T-helper 22 cell (primary cell): ENCODE results near the gene TSTD1.
"Not testable (repeated sequence)": the region's sequence is repeated elsewhere in the genome, so short reads cannot be mapped to it uniquely, and the experiment has no call there.

Experiments
- DNase-seq: peaks from one replicate; pipeline ENCODE4 v3.0.0-alpha.2; 2020; ENCODE audit warnings: low read depth

Gene TSTD1

DNA sequence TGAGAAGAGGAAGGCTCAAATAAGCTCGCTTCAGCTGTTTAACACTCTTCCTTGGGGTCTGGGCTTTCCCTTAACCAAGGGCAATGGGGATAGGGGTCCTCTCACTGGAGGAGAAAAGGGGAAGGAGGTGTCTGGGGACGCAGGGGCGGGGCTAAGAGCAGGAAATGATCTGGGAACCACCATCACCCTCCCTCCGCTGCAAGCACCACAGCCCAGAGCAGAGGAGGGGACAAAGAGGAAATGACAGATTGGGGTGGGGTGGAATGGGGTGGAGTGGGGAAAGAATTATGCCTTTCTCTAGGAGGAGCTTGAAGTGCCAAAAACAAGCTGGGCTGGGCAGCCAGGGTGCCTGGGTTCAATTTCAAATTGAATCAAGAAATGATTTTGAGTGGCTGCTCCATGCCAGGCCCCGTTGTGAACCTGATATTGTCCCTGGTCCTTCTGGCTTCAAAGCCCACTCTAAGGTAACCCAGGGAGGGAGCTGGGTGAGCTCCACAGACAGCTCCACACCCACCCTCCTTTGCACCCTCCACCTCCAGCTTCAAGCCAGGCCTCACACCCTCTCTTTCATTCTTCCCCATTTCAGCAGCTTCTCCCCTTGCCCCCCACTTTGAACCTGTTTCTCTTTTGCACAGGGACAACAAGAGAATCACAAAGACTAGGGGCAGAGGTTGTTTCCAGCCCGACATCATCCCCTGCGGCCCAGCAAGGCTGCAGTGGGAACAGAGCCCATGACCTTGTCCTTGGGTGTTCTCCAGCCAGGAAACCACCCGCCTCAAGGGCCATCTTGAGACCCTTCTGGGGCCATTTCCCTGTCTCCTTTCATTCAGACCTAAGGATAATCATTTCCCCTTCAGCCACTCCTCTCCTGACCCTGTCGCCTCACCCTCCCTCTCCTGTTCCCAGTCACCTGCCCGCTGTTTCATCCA lies 29.8 kb upstream of the TSTD1 start:
- peak; percentile 82 for DNase-seq

DNA sequence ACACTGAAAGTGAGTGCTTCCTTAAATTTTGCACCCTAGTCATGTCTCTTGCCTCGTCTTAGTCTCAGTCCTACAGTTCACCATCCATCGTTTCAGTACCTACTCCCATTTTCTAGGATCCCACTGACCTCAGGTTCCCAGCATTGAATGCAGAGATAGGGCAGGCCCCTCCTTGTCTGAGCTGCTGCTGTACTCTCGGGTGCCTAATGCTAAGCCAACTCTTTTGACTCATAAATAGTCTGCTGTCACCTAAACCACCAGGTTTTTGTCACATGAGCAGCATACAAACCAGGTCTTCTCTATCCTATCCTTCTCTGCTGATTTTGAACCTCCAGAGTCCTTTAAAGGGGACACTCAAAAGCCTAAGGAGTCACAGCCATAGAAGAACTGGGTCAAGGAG lies 27.9 kb upstream of the TSTD1 start:
- no peak for DNase-seq

DNA sequence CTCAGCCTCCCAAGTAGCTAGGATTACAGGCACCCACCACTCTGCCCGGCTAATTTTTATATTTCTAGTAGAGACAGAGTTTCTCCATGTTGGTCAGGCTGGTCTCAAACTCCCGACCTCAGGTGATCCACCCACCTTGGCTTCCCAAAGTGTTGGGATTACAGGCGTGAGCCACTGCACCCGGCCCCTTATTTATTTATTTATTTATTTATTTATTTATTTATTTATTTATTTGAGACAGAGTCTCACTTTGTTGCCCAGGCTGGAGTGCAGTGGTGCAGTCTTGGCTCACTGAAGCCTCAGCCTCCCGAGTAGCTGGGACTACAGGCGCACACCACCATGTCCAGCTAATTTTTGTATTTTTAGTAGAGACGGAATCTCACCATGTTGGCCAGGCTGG lies 26.9 kb upstream of the TSTD1 start:
- not testable (repeated sequence) for DNase-seq

DNA sequence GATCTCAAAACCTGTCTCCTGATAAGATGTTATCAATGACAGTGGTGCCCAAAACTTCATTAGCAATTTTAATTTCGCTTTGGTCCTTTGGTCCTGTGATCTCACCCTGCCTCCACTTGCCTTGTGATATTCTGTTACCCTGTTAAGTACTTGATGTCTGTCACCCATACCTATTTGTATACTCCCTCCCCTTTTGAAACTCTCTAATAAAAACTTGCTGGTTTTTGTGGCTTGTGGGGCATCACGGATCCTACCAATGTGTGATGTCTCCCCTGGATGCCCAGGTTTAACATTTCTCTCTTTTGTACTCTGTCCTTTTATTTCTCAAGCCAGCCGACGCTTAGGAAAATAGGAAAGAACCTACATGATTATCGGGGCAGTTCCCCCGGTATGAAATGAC lies 25.2 kb upstream of the TSTD1 start:
- not testable (repeated sequence) for DNase-seq

DNA sequence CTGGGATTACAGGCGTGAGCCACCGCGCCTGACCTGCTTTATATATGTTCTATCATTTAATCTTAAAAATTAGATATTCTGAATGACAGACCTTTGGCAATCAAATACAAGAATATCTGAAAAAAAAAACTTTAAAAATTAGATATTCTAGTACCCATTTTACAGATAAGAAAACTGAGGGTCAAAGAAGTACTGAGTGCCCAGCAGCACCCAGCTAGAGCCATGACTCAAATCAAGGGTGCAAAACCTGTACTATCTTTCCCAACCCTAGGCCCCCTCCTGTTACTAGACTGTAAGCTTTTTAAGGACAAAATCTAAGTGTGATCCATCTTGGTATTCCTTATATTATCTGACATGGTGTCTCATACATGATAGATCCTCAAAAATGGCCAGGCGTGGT lies 22.7 kb upstream of the TSTD1 start:
- no peak for DNase-seq

DNA sequence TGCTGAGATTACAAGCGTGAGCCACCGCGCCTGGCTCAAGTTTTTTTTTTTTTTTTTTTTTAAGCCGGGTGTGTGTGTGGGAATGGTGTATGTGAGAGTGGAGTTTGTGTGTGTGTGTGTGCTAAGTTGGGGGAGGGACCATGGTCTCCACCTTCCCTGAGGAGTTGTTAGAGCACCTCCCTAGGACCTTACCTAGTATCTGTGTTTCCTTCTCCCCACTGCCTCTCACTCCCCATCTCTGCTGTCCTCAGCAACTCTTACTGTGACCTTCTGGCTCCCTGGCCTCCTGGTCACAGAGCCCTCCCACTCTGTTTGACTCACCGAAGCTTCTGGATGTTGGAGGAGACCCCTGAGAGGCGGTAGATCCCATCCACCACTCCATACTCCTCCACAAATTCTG lies 20.5 kb upstream of the TSTD1 start:
- DNase-seq = no peak

DNA sequence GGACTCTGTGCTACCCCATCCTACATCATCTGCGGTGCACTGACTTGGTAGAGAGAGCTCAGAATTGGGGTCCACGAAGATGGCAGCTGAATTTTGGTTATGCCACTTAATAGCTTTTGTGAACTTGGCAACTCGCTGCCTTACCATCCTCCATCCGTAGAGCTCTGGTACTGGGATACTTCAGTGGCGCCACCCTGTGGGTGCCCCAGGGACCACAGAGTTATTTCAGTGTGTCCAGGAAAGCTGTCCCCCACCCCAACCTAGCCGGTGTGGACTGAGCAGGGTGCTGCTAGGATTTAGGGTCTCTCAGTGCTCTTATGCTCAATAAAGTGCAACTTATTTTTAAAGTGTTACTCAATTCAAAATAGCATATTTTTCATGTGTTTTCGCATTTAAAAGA lies 16.0 kb upstream of the TSTD1 start:
- DNase-seq = no peak

DNA sequence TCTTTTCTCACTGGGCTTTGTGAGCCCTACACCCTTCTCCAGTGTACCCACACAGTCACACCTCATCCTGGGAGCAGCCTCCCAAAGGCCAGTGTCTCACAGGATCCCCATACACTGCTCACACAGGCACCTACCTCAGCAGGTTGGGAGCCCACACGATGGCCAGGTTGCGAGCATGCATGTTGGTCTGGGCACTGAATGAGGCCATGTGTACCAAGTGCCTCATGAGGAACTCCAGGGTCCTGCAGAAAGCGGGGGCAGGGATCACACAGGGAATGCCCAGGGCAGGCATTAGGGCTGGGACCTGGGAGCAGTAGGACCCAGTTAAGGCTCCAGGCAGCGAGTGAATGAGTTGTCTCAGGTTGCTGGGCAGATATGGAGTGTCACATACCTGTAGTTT lies 15.5 kb upstream of the TSTD1 start:
- DNase-seq = no peak

DNA sequence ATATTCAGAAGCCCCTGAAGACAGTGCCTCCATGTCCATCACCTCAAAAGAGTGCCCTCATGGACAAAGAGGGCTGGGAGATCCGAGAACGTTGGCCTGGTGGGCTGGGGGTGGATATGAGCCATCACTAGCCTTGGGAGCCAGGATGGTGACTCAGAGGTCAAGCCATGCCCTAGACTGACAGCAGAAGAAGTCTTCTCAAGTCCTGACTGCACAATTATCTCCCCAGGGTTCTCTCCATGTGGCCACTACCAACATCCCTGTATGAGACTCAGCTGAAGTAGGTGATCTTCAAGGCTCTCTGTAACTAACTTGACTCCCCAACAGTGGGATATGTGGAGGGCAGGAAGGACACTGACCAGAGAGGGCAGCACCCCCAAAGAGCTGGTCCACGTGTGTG lies 14.1 kb upstream of the TSTD1 start:
- DNase-seq = no peak

DNA sequence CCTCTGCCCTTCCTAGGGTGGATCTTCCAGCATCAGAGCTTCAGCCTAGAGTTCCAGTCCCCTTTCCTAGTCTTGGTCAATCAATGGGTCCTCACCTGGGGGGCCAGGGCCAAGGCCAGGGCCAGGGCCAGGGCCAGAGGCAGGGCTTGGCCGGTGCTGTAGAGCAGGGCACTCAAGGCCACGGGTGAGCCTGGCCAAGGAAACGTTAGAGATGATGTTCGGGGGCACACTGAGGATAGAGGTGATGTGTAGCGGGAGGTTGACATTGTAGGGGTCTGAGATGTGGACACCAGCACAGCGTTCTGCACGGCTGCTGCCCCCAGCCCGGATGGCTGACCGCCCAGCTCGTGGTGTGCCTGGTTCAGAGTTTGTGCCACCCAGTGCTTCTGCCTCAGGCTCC lies 12.5 kb upstream of the TSTD1 start:
- no peak for DNase-seq

DNA sequence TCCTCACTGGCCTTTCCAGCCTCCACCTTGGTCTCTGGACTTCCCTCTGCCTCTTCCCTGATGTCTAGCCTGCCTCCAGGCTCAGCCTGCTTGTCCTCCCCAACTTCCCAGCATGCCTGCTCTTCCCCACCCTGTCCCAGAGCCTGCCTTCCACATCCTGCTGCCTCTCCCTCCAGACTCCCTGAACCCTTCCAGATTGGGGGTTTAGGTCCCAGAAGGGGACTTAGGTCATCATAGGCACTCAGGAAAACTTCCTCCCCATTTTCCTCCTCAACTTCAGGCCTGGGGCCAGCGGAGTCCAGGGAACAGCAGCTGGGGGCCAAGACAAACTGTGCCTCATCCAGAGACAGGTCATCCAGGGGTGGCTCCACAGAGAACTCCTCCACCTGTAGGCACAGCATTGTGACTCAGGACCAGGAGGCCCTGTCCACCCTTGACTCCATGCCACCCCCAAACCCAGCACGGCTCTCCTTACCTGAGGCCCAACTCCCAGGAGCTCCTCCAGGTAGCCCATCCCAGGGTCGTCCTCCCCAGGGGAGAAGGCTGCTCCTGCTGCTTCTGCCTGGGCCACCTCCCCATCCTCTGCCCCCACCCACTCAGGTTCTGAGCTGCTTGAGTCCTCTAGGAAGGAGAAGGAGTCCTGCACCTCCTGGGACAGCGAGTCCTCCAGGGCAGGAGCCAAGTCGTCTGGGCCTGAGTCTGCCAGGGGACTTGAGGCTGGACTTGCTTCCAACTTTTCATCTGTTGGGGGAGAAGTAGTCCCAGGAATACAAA lies 10.4 kb upstream of the TSTD1 start:
- DNase-seq = no peak

DNA sequence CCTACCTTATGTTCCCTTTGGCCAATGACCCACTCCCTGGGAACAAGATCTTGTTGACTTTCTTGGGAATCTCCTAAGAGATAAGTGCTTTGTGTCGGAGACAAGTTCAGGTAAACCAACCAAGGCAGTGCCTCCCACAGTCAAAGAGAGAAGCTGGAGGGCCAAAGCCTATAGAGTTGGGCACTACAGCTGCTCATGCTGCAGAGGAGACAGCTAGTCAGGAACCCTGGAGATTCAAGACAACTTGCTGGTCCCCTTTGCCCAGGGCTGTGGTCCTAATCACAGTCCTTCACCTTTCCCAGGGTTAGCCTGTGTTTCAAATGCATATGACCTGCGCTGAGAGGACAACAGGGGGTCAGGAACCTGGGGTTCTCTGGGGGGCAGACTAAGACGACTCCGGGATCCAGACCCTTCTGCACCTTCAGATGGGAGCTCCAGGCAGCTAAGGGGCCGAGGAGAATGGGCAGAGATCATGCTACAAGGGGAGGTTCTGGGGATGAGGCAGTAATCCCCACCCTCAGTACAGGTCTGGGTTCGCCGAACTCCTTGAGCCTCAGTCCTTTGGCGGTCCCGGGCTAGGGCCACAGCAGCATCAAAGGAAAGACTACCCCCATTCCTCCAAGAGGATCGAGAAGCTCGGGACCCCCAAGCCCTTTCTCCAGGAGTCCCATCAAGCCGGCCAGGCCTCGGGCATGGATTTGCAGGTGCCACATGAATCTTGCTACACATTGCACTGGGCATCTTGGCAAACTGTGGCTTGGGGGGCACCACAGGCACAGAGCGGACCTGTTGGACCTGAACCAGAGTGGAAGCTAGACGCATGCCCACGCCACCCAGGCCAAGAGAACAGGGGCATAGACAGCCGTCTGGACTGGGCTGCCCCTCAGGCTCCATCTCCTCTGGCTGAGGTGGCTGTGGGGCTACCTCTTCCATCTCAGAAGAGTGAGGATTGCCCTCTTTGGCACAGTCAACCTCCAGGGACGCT lies 9.0 kb upstream of the TSTD1 start:
- no peak for DNase-seq

DNA sequence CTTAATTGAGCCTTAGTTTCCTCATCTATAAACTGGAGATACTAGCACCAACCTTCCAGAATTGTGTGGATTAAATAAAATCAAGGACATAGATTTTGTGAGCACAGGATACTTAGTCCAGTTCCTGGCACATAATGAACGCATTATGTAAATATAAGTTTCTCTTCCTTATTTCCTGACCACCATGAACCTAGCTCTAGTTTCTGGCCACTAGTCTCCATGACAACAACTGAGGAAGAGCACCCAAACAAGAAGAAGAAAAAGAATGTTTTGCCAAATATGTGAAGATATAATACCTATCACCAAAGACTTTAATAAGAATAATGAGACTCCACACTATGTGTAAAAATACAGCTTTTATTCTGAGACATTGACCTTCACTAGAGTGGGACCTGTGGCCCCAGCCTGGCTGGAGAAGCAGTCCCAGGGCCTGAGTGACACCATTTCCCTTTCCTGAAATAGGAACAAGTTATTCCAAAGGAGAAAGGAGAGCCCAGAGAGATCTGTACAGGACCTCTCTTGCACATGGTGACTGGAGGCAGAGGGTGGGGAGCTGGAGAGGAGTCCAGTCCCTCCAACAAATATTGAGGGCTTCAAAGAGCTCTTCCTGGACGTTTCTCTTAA lies 8.0 kb upstream of the TSTD1 start:
- DNase-seq = no peak

DNA sequence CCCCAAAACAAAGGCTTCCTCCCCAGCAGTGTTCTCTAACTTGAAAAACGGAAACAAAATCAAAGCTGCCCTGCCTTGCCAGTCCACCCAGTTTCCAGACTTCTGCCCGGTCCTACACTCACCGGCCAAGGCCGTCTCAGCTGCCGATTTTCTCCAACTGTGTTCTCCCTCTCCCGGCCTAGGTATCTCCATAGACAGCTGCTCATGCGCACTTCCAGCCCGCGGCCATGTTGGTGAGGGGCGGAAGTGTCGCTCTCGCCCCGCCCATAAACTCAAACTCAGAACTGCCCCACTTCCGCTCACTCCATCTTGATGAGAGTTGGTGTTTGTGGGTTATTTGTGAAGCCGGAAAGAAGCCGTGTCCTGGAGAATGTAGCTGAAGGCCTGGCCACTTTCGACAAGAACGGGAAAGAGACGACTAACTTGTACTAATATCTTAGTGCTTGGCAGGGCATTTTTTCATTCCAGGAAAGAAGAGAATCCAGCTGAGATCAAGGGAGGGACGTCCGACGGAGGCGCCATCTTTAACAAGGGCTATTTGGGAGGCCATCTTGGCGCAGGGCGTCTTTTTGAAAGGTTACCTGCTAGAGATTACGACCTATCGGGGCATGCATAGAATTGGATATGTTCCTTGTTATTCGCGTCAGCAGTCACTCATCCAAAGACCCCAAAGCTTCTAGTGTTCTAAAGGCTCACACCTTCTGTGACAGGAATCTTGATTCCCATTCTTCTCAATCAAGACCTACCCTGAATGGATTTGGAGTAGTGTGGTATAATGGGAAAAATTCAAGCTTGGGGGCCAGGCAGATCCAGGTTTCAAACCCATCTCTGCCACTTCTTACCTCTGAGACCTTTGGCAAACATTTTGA lies 7.2 kb upstream of the TSTD1 start, which contains the start of gene USF1:
Gene USF1, minus strand, starts transcription at position 242 of the 869 bp plus-strand sequence. CDS start 2,702 bp downstream, outside the sequence.
- DNase-seq = peak; percentile 84

DNA sequence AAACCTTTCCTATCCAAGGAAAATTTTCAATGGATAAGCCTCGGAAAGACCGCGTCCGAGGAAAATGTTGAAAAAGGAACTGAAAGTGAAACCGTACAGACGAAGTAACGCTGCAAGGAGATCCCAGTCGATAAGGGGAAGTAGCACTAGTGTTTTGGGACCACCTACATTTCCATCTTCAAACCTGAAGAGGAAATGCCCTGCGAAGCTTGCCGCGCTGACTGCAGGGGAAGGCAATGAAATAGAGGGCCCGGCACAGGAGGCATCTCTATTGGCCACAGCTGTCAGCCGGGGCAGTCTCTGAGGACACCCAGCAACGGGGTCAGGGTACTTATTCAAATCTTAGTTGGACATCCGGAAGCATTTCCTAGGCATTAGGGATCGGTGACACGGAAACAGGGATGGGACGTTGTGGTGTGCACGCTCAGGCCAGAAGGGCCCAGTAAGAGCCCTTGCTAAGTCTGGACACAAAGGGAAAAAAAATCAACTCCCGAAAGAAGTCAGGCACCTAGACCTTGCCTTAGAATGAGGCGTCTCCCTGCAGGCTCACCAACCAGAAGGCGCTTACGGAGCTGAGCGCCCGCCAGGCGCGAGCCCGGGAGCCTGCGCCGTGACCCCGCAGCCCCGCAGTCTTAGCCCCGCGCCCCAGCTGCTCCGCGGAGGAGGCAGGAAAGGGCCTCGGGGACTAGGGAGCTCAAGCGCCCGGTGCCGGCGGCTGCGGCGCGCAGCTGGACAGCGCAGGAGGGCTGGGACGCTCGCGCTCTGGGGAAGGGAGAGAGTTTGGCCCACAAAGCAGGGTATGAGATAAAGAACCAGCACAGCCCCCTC lies 6.4 kb upstream of the TSTD1 start:
- DNase-seq = peak; percentile 43

DNA sequence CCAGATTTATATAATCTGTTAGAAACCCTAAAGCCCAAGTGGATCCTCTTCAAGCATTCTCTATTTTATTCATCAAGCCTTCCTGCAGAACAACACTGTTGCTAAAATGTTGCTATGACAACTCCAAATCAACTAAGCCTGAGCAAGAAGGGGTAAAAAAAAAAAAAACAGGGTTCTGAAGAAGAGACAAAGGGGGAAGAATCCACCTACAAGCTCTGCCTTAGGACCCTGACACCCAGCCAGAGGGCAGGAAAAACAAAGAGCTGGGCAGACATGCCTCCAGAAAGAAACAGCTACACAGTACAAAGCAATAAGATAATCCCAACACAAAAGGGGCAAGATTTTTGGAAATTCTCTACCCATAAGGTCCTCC lies 5.8 kb upstream of the TSTD1 start:
- no peak for DNase-seq

DNA sequence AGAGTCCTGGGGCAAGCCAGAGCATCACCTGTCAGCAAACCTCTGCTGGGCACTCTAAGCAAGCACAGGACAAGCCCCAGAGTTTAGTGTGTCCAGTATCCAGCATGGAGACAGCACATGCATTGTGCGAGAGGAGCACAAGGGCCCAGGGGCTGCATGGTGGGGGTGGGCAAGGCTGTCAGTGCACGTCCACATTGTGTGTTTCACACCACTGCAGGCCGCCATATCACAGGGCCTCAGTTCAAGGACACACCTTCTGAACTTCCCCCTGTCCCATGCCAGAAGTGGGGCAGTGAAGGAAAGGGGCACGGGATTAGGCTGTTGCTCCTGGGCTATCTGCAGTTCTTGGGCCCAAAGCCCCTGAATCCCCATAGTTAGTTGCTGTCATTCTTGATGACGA lies 782 bp upstream of the TSTD1 start:
- no peak for DNase-seq

DNA sequence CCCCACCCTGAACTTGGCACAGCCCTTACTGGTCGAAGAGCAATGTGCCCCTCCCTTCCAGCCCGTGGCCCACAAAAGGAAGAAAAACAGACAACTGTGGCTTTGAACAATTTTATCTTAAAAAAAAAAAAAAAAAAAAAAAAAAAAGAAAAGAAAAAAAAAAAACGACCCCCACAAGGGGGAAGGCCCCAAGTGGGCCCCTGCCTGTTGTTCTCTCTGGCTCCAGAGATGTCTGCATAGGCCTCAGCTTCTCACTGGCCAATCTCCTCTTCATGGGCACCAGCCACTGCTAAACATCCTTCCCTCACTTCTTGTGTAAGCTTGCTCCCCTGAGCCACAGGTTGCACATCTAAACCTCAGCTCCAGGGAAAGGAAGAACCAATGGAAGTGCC lies 386 bp upstream of the TSTD1 start:
- no peak for DNase-seq

DNA sequence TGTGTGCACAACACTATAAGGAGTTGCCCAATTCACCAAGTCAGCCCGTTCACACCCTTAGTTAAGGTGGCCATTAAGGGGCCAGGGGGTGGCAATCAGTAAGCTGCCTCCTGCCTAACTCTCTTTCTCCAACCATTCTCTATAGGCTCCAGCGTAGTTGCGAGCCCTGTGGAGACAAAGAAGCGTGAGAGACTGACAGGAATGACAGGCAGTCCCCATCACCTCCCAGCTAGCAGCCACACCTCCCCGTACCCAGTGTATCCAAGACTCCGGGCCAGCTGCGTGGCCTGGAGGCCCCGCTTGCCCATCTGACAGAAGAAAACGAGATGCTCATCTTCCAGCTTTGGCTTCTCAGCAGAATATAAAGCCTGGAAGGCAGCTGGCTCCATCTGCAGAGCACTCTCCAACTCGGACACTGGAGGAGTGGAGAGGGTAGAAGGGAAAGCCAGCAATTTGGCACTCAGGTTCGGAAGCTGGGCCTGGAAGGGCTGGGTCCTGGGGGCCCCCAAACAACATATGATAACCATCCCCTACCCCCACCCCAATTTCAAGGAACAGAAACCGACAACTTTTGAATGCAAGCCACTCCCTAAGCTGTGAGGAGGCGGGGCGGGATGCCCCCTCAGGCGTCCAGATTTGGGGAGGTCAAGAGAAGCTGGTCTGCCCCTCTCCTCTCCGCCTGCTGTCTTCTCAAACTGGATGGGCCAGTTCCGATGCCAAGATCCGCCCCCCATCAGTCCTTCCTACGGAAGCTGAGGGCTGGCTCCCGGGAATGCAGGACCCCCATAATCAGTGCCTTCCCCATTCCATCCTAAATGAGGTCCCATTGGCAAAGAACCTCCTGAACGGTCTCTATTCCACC lies 872 bp downstream of the TSTD1 start:
- DNase-seq = no peak
